ENCODE data around the gene S100A9. TPM values are rescaled to one million over a fixed set of nuclear protein-coding genes. Genes with fewer than 3 reads are reported as not detected.

S100A9 gene
- total and polyA plus RNA-seq, 4 donors, result 394 to 16,342 (median 659) TPM

DNA sequence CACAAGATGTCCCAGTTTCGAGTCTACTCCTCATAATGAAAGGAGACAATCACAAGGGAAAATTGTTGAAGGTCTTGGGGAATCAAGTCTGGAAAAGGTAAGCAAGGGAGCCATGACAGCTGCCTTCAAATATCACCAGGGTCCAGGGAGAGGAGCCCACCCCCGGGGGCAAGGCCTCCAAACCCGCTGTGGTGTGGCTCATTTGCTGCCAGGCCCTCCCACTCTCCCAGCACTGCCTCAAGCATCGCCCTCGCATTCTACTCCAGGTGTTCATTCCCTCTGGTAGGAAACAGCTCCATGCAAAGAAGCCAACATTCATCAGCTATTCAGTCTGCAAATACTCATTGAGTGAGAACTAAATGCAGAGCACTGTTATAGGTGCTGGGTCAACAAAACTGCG is 8.6 kb downstream of the S100A9 start:
- H3K27me3 ChIP-seq (ENCODE audit: control insufficient read depth in 3 of 3, insufficient read depth in 3 of 3, low read length in 2 of 3), result no peaks in the 10 kb centered on the region
- TF ChIP-seq CTCF (IDR thresholded peaks at IDR 0.05; ENCODE audit: control extremely low read depth, extremely low read depth), result no peak
- no peak overlapping the region for H3K4me3 ChIP-seq
- 85 to 87% methylated on average over 6 of the region's 6 CpGs for WGBS, 2 donors
- H3K9ac ChIP-seq (ENCODE audit: insufficient read depth in 1 of 2, low read length in 2 of 2), result no peak overlapping the region
- H3K36me3 ChIP-seq (ENCODE audit: control insufficient read depth in 4 of 4, insufficient read depth in 4 of 4, low read length in 4 of 4), result no peaks in the 10 kb centered on the region
- H3K4me1 ChIP-seq (ENCODE audit: control insufficient read depth in 5 of 5, insufficient read depth in 5 of 5, low read length in 5 of 5), result no peaks in the 10 kb centered on the region
- no peak for DNase-seq
- no peak overlapping the region for H3K27ac ChIP-seq (ENCODE audit: low read depth in 1 of 2, low read length in 1 of 2)
- H3K9me3 ChIP-seq (ENCODE audit: control insufficient read depth in 4 of 4, insufficient read depth in 3 of 4, low read length in 3 of 4), result no peaks in the 10 kb centered on the region
- no peak for ATAC-seq (ENCODE audit: insufficient read depth, low FRiP score)

DNA sequence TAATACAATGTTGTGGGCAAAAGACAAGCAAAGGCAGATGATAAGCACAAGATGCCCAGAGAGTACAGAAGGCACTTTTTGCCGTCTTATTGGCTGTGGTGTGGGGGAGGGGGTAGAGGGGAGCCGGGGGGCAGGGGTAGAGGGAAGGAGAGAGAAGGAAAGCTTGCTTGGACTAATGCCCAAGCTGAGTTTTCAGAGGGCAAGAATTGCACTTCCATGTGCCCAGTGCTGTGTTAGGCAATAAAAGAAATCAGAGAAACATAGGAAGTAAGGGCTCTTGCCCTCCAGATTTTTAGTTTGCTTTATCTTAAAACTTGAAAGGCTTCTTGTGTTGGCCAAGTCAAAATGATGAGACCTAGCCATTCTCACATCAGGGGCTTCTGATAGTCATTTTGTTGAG is 9.4 kb downstream of the S100A9 start:
- no peak for TF ChIP-seq CTCF (IDR thresholded peaks at IDR 0.05; ENCODE audit: control extremely low read depth, extremely low read depth)
- WGBS, 2 donors, result 44 to 50% methylated on average over 2 of the region's 2 CpGs
- no peaks in the 10 kb centered on the region for H3K36me3 ChIP-seq (ENCODE audit: control insufficient read depth in 4 of 4, insufficient read depth in 4 of 4, low read length in 4 of 4)
- no peak for DNase-seq
- no peak overlapping the region for H3K9ac ChIP-seq (ENCODE audit: insufficient read depth in 1 of 2, low read length in 2 of 2)
- H3K9me3 ChIP-seq (ENCODE audit: control insufficient read depth in 4 of 4, insufficient read depth in 3 of 4, low read length in 3 of 4), result no peaks in the 10 kb centered on the region
- no peaks in the 10 kb centered on the region for H3K27me3 ChIP-seq (ENCODE audit: control insufficient read depth in 3 of 3, insufficient read depth in 3 of 3, low read length in 2 of 3)
- no peak for ATAC-seq (ENCODE audit: insufficient read depth, low FRiP score)
- no peaks in the 10 kb centered on the region for H3K4me1 ChIP-seq (ENCODE audit: control insufficient read depth in 5 of 5, insufficient read depth in 5 of 5, low read length in 5 of 5)
- H3K27ac ChIP-seq (ENCODE audit: low read depth in 1 of 2, low read length in 1 of 2), result no peak overlapping the region
- no peak overlapping the region for H3K4me3 ChIP-seq

GRCh38 chr1:153368495-153368894 is 10.8 kb downstream of the S100A9 start:
- DNase-seq (no peak), ATAC-seq (ENCODE audit: insufficient read depth, low FRiP score) (no peak)
- Histone ChIP-seq H3K27ac (ENCODE audit: low read depth in 1 of 2, low read length in 1 of 2) (no peak overlapping the region), H3K36me3 (ENCODE audit: control insufficient read depth in 4 of 4, insufficient read depth in 4 of 4, low read length in 4 of 4) (no peaks in the 10 kb centered on the region), H3K4me3 (no peak overlapping the region), H3K9ac (ENCODE audit: insufficient read depth in 1 of 2, low read length in 2 of 2) (no peak overlapping the region), H3K4me1 (ENCODE audit: control insufficient read depth in 5 of 5, insufficient read depth in 5 of 5, low read length in 5 of 5) (no peaks in the 10 kb centered on the region), H3K9me3 (ENCODE audit: control insufficient read depth in 4 of 4, insufficient read depth in 3 of 4, low read length in 3 of 4) (no peaks in the 10 kb centered on the region), H3K27me3 (ENCODE audit: control insufficient read depth in 3 of 3, insufficient read depth in 3 of 3, low read length in 2 of 3) (no peaks in the 10 kb centered on the region)
- 31 to 48% methylated on average over 2 of the region's 2 CpGs for WGBS, 2 donors
- TF ChIP-seq CTCF (IDR thresholded peaks at IDR 0.05; ENCODE audit: control extremely low read depth, extremely low read depth), result no peak

DNA sequence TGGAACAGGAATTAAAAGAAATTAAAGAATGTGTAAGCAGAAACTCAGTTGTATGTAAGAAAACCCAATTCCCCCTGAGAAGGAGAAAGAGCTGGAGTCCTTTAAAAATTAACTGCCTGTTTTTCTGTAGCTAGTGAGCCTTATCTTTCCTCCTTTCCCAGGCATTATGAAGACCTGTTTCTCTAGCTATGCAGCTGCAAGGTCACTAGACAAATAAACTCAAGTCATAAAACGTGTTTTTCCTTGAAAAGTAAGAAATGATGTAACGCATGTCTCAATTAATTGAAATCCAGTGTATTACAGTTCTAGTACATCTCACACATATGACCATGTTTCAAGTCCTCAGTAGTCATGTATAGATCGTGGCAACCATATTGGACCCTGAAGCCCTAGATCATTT is 12.5 kb downstream of the S100A9 start:
- Histone ChIP-seq H3K9ac (ENCODE audit: insufficient read depth in 1 of 2, low read length in 2 of 2) (no peak overlapping the region), H3K4me3 (no peak overlapping the region), H3K36me3 (ENCODE audit: control insufficient read depth in 4 of 4, insufficient read depth in 4 of 4, low read length in 4 of 4) (no peaks in the 10 kb centered on the region), H3K4me1 (ENCODE audit: control insufficient read depth in 5 of 5, insufficient read depth in 5 of 5, low read length in 5 of 5) (no peaks in the 10 kb centered on the region), H3K27ac (ENCODE audit: low read depth in 1 of 2, low read length in 1 of 2) (no peak overlapping the region), H3K27me3 (ENCODE audit: control insufficient read depth in 3 of 3, insufficient read depth in 3 of 3, low read length in 2 of 3) (no peaks in the 10 kb centered on the region), H3K9me3 (ENCODE audit: control insufficient read depth in 4 of 4, insufficient read depth in 3 of 4, low read length in 3 of 4) (no peaks in the 10 kb centered on the region)
- no peak for DNase-seq
- TF ChIP-seq CTCF (IDR thresholded peaks at IDR 0.05; ENCODE audit: control extremely low read depth, extremely low read depth), result no peak
- 77 to 82% methylated on average over 3 of the region's 3 CpGs for WGBS, 2 donors
- ATAC-seq (ENCODE audit: insufficient read depth, low FRiP score), result no peak
